Neuron (in vitro differentiated cells): ENCODE measurements around the gene ARHGAP22.

Experiments used
- H2AFZ ChIP-seq: one replicate; pipeline ENCODE4 v1.6.1; 2013; ENCODE audit warnings: low read depth, mild to moderate bottlenecking, inconsistent platforms, low read length, moderate library complexity
- H3K27me3 ChIP-seq: one replicate; pipeline ENCODE4 v1.6.1; 2013; ENCODE audit warnings: low read length; ENCODE audit not compliant: insufficient read depth
- H3K36me3 ChIP-seq: one replicate; pipeline ENCODE4 v1.6.1; 2013; ENCODE audit warnings: low read length; ENCODE audit not compliant: insufficient read depth
- H3K4me1 ChIP-seq: one replicate; pipeline ENCODE4 v1.6.1; 2013; ENCODE audit warnings: low read length; ENCODE audit not compliant: insufficient read depth
- H3K4me3 ChIP-seq: 2 replicates; pipeline ENCODE4 v1.5.1; 2013; ENCODE audit warnings: mild to moderate bottlenecking, low read length, moderate library complexity
- H3K9me3 ChIP-seq: one replicate; pipeline ENCODE4 v1.6.1; 2013; ENCODE audit warnings: low read length

Gene ARHGAP22

DNA sequence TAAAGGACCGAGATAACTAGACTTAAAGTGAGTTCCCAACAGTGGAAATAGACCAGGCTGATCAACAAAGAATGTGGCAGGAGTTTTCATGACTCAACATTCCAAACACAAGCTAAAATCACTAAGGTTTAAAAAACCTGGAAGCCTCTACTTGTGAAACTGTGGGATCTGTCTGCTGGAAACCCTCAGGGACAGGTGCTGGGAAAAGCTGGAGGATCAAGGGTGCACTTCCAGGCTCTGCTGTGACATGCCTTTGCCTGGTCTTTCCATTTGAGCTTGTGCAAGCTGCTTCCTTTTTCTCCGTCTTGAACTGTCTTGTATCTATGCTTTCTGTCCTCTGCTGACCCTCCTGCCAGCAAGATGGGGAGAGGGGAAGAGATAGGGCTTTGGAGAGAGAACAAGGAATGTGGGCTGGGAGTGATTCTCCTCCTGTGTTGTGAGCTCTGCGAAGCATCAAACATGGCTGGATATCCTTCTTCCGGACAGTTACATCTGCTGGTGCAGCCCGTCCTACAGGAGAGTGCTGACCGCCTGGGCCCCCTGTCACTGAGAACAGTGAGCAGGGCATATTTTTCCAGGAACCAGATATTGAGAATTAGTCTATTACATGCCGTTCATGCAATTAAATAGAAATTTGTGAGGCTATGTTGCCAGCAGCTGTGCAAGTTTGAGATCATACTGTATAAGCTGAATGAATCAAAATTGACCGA lies 25.5 kb downstream of the ARHGAP22 start:
- H3K9me3 ChIP-seq, result no peaks in the 10 kb centered on the region
- no peak overlapping the region for H3K4me3 ChIP-seq
- H3K36me3 ChIP-seq, result no peaks in the 10 kb centered on the region
- H3K4me1 ChIP-seq, result no peaks in the 10 kb centered on the region
- no peaks in the 10 kb centered on the region for H3K27me3 ChIP-seq
- H2AFZ ChIP-seq, result no peak overlapping the region

- H2AFZ ChIP-seq, result no peak overlapping the region
- H3K36me3 ChIP-seq, result no peaks in the 10 kb centered on the region
These were observed 27.7 kb downstream of the ARHGAP22 start for GRCh38 chr10:48577158-48577557.

GRCh38 chr10:48576501-48576900 lies 28.4 kb downstream of the ARHGAP22 start:
- Histone ChIP-seq H3K4me3 (no peak overlapping the region), H3K9me3 (no peaks in the 10 kb centered on the region), H3K4me1 (no peaks in the 10 kb centered on the region), H3K36me3 (no peaks in the 10 kb centered on the region), H3K27me3 (no peaks in the 10 kb centered on the region), H2AFZ (no peak overlapping the region)

More at GRCh38 chr10:48577158-48577557, 27.7 kb downstream of the ARHGAP22 start:
- Histone ChIP-seq H3K4me3 (no peak overlapping the region), H3K9me3 (no peaks in the 10 kb centered on the region), H3K4me1 (no peaks in the 10 kb centered on the region), H3K27me3 (no peaks in the 10 kb centered on the region)

DNA sequence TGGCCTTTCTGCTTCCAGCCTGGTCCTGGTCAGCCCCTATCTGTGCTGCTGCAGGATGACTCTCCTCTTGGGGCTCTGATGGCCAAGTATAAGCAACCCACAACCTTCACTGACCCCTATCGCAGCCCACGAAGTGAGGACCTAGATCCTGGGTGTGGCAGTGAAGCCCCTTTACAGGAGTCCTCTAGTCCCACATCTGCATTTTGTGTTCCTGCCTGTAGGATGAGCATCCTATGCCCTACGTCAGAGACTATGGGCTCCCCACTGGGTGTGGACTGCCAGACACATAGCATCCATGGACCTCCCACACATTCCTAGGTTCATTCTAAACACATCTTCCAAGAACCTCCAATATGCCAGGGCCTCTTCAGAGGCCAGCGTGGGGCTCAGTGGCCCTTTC lies 29.0 kb downstream of the ARHGAP22 start:
- Histone ChIP-seq H3K9me3 (no peaks in the 10 kb centered on the region), H3K4me3 (no peak overlapping the region), H2AFZ (no peak overlapping the region), H3K4me1 (no peaks in the 10 kb centered on the region), H3K36me3 (no peaks in the 10 kb centered on the region), H3K27me3 (no peaks in the 10 kb centered on the region)

GRCh38 chr10:48574817-48575380 lies 30.0 kb downstream of the ARHGAP22 start:
- H3K4me1 ChIP-seq, result no peaks in the 10 kb centered on the region
- H3K27me3 ChIP-seq, result no peaks in the 10 kb centered on the region
- H2AFZ ChIP-seq, result no peak overlapping the region
- H3K36me3 ChIP-seq, result no peaks in the 10 kb centered on the region
- no peak overlapping the region for H3K4me3 ChIP-seq
- no peaks in the 10 kb centered on the region for H3K9me3 ChIP-seq

DNA sequence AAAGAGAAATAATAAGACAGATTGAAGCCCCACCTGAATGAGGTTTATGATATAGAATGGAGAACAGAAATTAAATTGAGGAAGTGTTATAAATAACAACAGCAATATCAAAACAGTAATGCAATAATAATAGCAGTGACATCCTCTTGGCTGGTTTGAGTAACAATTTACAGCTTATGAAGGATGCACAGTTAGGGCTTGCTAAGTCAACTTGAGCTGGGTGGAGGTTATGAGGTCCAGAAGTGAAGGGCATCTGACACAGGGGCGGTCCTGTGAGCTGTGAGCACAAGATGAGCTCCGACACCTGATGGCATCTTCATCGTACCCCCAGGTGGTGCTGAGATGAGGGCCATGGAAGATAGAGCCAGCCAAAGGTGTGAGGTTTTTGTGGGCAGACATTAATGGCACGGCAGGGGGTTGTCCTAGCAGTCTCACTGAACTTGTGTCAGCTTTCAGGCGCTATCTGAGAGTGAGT lies 30.5 kb downstream of the ARHGAP22 start:
- Histone ChIP-seq H3K27me3 (no peaks in the 10 kb centered on the region), H3K9me3 (no peaks in the 10 kb centered on the region), H3K36me3 (no peaks in the 10 kb centered on the region), H3K4me1 (no peaks in the 10 kb centered on the region), H2AFZ (no peak overlapping the region), H3K4me3 (no peak overlapping the region)

- Histone ChIP-seq H2AFZ (no peak overlapping the region), H3K9me3 (no peaks in the 10 kb centered on the region), H3K36me3 (no peaks in the 10 kb centered on the region), H3K4me1 (no peaks in the 10 kb centered on the region), H3K4me3 (no peak overlapping the region), H3K27me3 (no peaks in the 10 kb centered on the region)
These were observed 31.8 kb downstream of the ARHGAP22 start for GRCh38 chr10:48573045-48573444.

GRCh38 chr10:48572414-48572813 lies 32.5 kb downstream of the ARHGAP22 start:
- H3K4me1 ChIP-seq, result no peaks in the 10 kb centered on the region
- H3K9me3 ChIP-seq, result no peaks in the 10 kb centered on the region
- H2AFZ ChIP-seq, result no peak overlapping the region
- no peak overlapping the region for H3K4me3 ChIP-seq
- H3K36me3 ChIP-seq, result no peaks in the 10 kb centered on the region
- no peaks in the 10 kb centered on the region for H3K27me3 ChIP-seq

DNA sequence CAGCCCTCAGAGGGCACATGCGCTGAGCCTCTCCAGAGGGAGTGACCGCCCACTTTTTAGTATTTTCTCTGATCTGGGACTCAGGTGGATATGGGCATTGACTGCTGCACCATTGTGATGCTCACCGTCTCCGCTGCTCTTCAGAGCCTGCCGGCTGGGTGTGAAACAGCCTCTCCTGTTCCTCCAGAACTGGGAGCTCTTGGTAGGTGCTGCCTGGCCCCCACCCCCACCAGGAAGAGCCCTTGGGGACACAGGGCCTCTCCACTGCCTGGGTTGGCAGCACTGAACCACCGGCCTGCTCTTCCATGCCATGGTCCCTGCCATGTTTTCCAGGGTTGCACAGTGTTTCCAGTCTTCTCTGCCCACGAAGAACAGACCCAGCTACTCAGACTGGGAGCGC lies 36.3 kb downstream of the ARHGAP22 start:
- no peaks in the 10 kb centered on the region for H3K9me3 ChIP-seq
- no peak overlapping the region for H3K4me3 ChIP-seq
- H3K36me3 ChIP-seq, result no peaks in the 10 kb centered on the region
- H3K4me1 ChIP-seq, result no peaks in the 10 kb centered on the region
- no peaks in the 10 kb centered on the region for H3K27me3 ChIP-seq
- no peak overlapping the region for H2AFZ ChIP-seq

DNA sequence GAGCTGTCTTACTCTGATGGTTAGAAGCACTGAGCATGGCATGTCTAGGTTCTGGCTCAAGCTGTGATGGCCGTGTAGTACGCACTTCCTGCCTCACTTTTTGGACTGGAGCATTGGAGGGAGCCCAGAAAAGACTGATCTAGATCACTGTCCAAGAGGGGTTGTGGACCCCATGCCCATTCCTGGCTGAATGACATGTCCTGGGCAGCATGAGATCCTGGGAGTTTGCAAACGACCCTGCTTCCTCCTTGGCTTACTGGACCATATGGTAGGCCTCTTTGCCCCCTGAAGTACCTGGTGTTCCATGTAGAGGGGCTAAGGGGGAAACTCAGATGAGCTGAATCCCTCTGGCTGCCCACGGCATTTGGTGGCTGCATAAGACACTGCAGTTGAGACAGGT lies 36.7 kb downstream of the ARHGAP22 start:
- no peaks in the 10 kb centered on the region for H3K36me3 ChIP-seq
- no peak overlapping the region for H2AFZ ChIP-seq
- H3K9me3 ChIP-seq, result no peaks in the 10 kb centered on the region
- H3K27me3 ChIP-seq, result no peaks in the 10 kb centered on the region
- no peak overlapping the region for H3K4me3 ChIP-seq
- no peaks in the 10 kb centered on the region for H3K4me1 ChIP-seq

GRCh38 chr10:48567346-48567745 lies 37.5 kb downstream of the ARHGAP22 start:
- Histone ChIP-seq H3K9me3 (no peaks in the 10 kb centered on the region), H3K36me3 (no peaks in the 10 kb centered on the region), H3K27me3 (no peaks in the 10 kb centered on the region), H3K4me1 (no peaks in the 10 kb centered on the region), H3K4me3 (no peak overlapping the region), H2AFZ (no peak overlapping the region)

DNA sequence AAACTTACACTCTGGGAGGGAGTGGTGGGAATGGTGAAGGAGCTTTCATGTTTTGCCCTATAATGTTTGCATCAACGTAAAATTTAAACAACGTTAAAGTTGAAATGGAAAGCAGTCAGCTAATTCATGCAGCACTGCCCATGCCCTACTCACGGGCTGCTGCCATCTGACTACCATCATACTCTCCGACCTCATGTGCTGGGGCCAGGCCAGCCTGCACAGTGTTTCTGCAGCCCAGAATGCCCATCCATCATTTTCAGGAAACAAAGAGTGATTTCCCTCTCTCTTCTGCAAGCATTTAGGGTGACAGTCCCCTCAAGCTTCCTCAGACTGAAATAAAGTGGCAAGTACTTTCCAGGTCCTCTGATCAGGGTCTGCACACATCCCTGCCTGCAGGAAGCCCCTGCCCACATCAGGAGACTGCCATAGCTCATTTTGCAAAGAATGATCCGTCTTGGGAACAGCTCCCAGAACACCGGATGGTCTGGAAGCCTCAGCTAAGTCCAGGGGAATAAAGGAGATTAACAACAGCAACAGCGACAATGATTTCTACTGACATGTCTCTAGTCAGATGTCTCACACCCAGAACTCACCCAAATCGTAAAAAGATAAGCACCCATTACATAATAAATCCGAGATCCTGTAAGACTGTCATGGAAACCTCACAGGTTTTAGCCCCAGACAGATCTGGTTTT lies 40.3 kb downstream of the ARHGAP22 start:
- Histone ChIP-seq H3K36me3 (no peaks in the 10 kb centered on the region), H3K27me3 (no peaks in the 10 kb centered on the region), H3K4me3 (no peak overlapping the region), H2AFZ (no peak overlapping the region), H3K9me3 (no peaks in the 10 kb centered on the region), H3K4me1 (no peaks in the 10 kb centered on the region)

DNA sequence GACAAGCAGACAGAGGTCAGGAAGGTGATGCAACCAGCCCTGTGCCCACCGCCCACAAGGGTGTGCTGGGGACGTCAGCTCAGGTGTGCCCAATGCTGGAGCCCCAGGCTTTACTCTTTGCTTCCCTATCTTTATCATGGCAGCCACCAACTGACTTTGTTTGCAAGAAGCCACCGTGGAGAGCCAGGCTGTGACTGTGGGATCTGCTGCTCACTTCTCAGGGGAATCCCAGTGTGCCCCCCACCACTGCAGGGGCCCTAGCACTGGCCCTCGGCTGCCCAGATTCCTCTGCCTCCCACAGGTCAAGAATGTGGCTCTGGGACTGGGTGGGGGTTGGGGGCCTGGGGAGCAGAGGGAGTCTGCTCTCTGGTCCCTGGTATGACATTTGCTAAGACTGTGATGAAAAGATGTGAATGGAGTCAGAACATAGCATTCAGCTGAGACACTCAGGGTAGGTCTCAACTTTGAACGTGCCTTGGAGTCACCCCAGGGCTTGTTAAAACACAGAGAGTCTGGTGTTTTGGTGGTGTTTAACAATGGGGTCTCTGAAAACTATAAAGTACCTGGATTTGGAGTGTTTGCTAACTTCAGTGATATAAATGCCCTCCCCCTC lies 47.3 kb downstream of the ARHGAP22 start:
- H3K4me3 ChIP-seq, result no peak overlapping the region
- H3K4me1 ChIP-seq, result no peaks in the 10 kb centered on the region
- no peaks in the 10 kb centered on the region for H3K27me3 ChIP-seq

More for the DNA sequence above, 47.3 kb downstream of the ARHGAP22 start:
- Histone ChIP-seq H3K9me3 (no peaks in the 10 kb centered on the region), H3K36me3 (no peaks in the 10 kb centered on the region), H2AFZ (no peak overlapping the region)
